B cell (primary cell): Measurements from ENCODE around the gene DNAAF5. TPM values are rescaled to one million over a fixed set of nuclear protein-coding genes. Genes with fewer than 3 reads are reported as not detected.

Experiments
- ATAC-seq: fragments of 200-7000 bp; cut with Tn5 transposase; one replicate; pipeline ENCODE4 v1.10.0; 2021; ENCODE audit warnings: low read depth, mild to moderate bottlenecking, moderate number of reproducible peaks, moderate library complexity
- CTCF ChIA-PET: fragments of 350-600 bp; sonication (Branson Sonifier 250); formaldehyde crosslinking; loops from one replicate; lab custom pipeline; 2021; ENCODE audit warnings: antibody characterized with exemption, inconsistent platforms; lab: Charles Lee
- POLR2A ChIA-PET: fragments of 350-600 bp; sonication (Branson Sonifier 250); formaldehyde crosslinking; loops from one replicate; lab custom pipeline; 2021; ENCODE audit warnings: antibody characterized with exemption; lab: Charles Lee
- DNase-seq: peaks from one replicate; pipeline ENCODE4 v3.0.0; 2013
- H2AFZ ChIP-seq: 2 replicates; pipeline ENCODE4 v1.6.1; 2012; ENCODE audit warnings: mild to moderate bottlenecking, low read depth, low read length; ENCODE audit not compliant: insufficient read depth, poor library complexity, severe bottlenecking
- H3K27ac ChIP-seq, 2 donors: 1 replicate in 1 of 2; 2 replicates in 1 of 2; pipeline ENCODE4 v1.5.1; 2012 to 2013; ENCODE audit warnings: low read length in 2 of 2, mild to moderate bottlenecking in 2 of 2, moderate library complexity in 1 of 2
- H3K27me3 ChIP-seq, 4 experiments: fragments of 200-600 bp in 1 of 4; sonication (generic) in 1 of 4; replicated peaks in 1 of 4; 1 replicate in 2 of 4; 2 replicates in 2 of 4; pipeline versions ENCODE4 v1.6.1 to v1.7.0; 2013 to 2016; ENCODE audit warnings: low read length in 3 of 4, mild to moderate bottlenecking in 2 of 4, mixed read lengths in 1 of 4, moderate library complexity in 1 of 4; ENCODE audit not compliant: insufficient read depth in 4 of 4, control insufficient read depth in 3 of 4; ENCODE audit errors: control extremely low read depth in 1 of 4
- H3K36me3 ChIP-seq, 2 experiments: replicated peaks in 1 of 2; 1 replicate in 1 of 2; 2 replicates in 1 of 2; pipeline versions ENCODE4 v1.6.1 to v1.7.1; 2013; ENCODE audit warnings: low read length in 1 of 2; ENCODE audit not compliant: insufficient read depth in 2 of 2, control insufficient read depth in 1 of 2; ENCODE audit errors: control extremely low read depth in 1 of 2, extremely low read depth in 1 of 2
- H3K4me1 ChIP-seq, 2 donors: fragments of 200-600 bp in 1 of 2; sonication (generic) in 1 of 2; 1 replicate in 1 of 2; 2 replicates in 1 of 2; pipeline versions ENCODE4 v1.5.1 to v1.6.1; 2013 to 2017; ENCODE audit warnings: low read length in 2 of 2; ENCODE audit not compliant: control insufficient read depth in 2 of 2, insufficient read depth in 2 of 2
- H3K4me2 ChIP-seq: replicated peaks from 2 replicates; pipeline ENCODE3; 2012; ENCODE audit warnings: mild to moderate bottlenecking, low read depth, low read length; ENCODE audit not compliant: poor library complexity, severe bottlenecking
- H3K4me3 ChIP-seq, 5 experiments: fragments of 200-600 bp in 1 of 5; sonication (generic) in 1 of 5; 1 replicate in 3 of 5; 2 replicates in 2 of 5; pipeline versions ENCODE4 v1.5.1 to v1.7.0; 2011 to 2016; ENCODE audit warnings: low read length in 4 of 5, mild to moderate bottlenecking in 4 of 5, low read depth in 2 of 5, control low read depth in 1 of 5, moderate library complexity in 1 of 5; ENCODE audit not compliant: insufficient read depth in 1 of 5; ENCODE audit errors: control extremely low read depth in 1 of 5, extremely low read depth in 1 of 5
- H3K79me2 ChIP-seq: fragments of 200-600 bp; sonication (generic); one replicate; pipeline ENCODE4 v1.6.0; 2016; ENCODE audit warnings: low read length; ENCODE audit not compliant: control insufficient read depth, insufficient read depth
- H3K9ac ChIP-seq: fragments of 200-600 bp; sonication (generic); 2 replicates; pipeline ENCODE4 v1.6.1; 2017; ENCODE audit warnings: mild to moderate bottlenecking, low read length, moderate library complexity
- H3K9me3 ChIP-seq, 3 donors: one replicate each; pipeline versions ENCODE4 v1.6.1 to v1.7.1; 2013; ENCODE audit warnings: low read length in 2 of 3; ENCODE audit not compliant: control insufficient read depth in 2 of 3, insufficient read depth in 1 of 3; ENCODE audit errors: control extremely low read depth in 1 of 3
- H4K20me1 ChIP-seq: 2 replicates; pipeline ENCODE4 v1.6.0; 2012; ENCODE audit warnings: mild to moderate bottlenecking, low read length; ENCODE audit not compliant: insufficient read depth, control insufficient read depth, poor library complexity, severe bottlenecking
- H3K27ac Mint-ChIP-seq: one replicate; pipeline ENCODE4 v1.8.0; 2021; ENCODE audit warnings: mixed read lengths
- H3K27me3 Mint-ChIP-seq: one replicate; pipeline ENCODE4 v1.8.0; 2021; ENCODE audit warnings: mixed read lengths
- H3K4me1 Mint-ChIP-seq: one replicate; pipeline ENCODE4 v1.8.0; 2021; ENCODE audit warnings: mixed read lengths
- H3K4me3 Mint-ChIP-seq: one replicate; pipeline ENCODE4 v1.8.0; 2021; ENCODE audit warnings: mixed read lengths
- H3K9me3 Mint-ChIP-seq: one replicate; pipeline ENCODE4 v1.8.0; 2022; ENCODE audit warnings: mixed read lengths; ENCODE audit not compliant: insufficient read depth
- CTCF ChIP-seq: fragments of 200-600 bp; IDR thresholded peaks from one replicate; pipeline ENCODE4 v1.8.0; 2022; ENCODE audit warnings: antibody characterized with exemption, mild to moderate bottlenecking
- EZH2 ChIP-seq: IDR thresholded peaks from 2 replicates; pipeline ENCODE4 v1.6.1; 2012; ENCODE audit warnings: borderline replicate concordance, low read depth, mild to moderate bottlenecking, moderate library complexity, low read length; ENCODE audit not compliant: insufficient read depth, poor library complexity, severe bottlenecking
- WGBS: methylation state at CpG from one replicate; pipeline ENCODE4 v1.1.5; 2013; ENCODE audit warnings: missing lambda C conversion rate; ENCODE audit not compliant: insufficient coverage; 5-methylcytosine and 5-hydroxymethylcytosine counted together
- intact Hi-C: fragments of 100-400 bp; cut with micrococcal nuclease; formaldehyde crosslinking; loops from one replicate; pipeline ENCODE4 v1.10.0; 2022
- polyA plus RNA-seq: library from polyadenylated mRNA; depleted of rRNA; stranded (reverse); fragments of >200 nt; gene quantifications from 2 replicates; pipeline ENCODE4 v1.2.3, GENCODE V29; 2012
- total RNA-seq, 2 donors: library from RNA; stranded (reverse); fragments of 120-200 nt in 1 of 2; gene quantifications; 1 replicate in 1 of 2; 2 replicates in 1 of 2; pipeline versions ENCODE4 v1.2.3 to v1.2.4, GENCODE V29; 2013 to 2022

Gene DNAAF5
- total and polyA plus RNA-seq, 2 donors (not counting 1 experiment from before 2014, with no cell fraction given), result 18.0 to 21.4 TPM

GRCh38 chr7:748446-748845, 21.9 kb downstream of the DNAAF5 start:
- H3K4me1 Mint-ChIP-seq, result no peaks in the 10 kb centered on the region
- H3K4me3 Mint-ChIP-seq, result no peak overlapping the region
- H3K4me3 ChIP-seq, result no peak overlapping the region
- over 99% methylated on average over 15 of the region's 15 CpGs for WGBS
- H3K27me3 Mint-ChIP-seq, result no peaks in the 10 kb centered on the region
- H3K79me2 ChIP-seq, result peaks cover 3% of the 10 kb centered on the region
- no peak overlapping the region for H3K9ac ChIP-seq
- ChIA-PET CTCF (no interaction called here), POLR2A (no interaction called here)
- no peaks in the 10 kb centered on the region for H3K9me3 Mint-ChIP-seq
- intact Hi-C loops, result no loop called here
- H3K9me3 ChIP-seq, result peaks cover 0 to 8% (median 0%) of the 10 kb centered on the region in 3 donors
- H3K27ac ChIP-seq, result no peak overlapping the region
- H3K36me3 ChIP-seq, result peaks cover 0 to 8% of the 10 kb centered on the region in 2 experiments
- H2AFZ ChIP-seq, result no peak overlapping the region
- no peak for TF ChIP-seq EZH2
- TF ChIP-seq CTCF, result no peak
- DNase-seq (no peak), ATAC-seq (no peak)
- no peaks in the 10 kb centered on the region for H4K20me1 ChIP-seq
- no peaks in the 10 kb centered on the region for H3K4me1 ChIP-seq
- H3K4me2 ChIP-seq, result no peak overlapping the region
- H3K27me3 ChIP-seq, result no peaks in the 10 kb centered on the region
- no peak overlapping the region for H3K27ac Mint-ChIP-seq

- over 99% methylated on average over 11 of the region's 14 CpGs for WGBS
- Histone ChIP-seq H3K4me1 (no peaks in the 10 kb centered on the region), H3K4me3 (no peak overlapping the region), H3K4me2 (no peak overlapping the region), H2AFZ (no peak overlapping the region), H3K9me3 (peaks cover 0 to 8% (median 0%) of the 10 kb centered on the region in 3 donors), H3K79me2 (peaks cover 3% of the 10 kb centered on the region), H3K36me3 (peaks cover 0 to 8% of the 10 kb centered on the region in 2 experiments), H3K9ac (no peak overlapping the region), H4K20me1 (no peaks in the 10 kb centered on the region), H3K27ac (no peak overlapping the region), H3K27me3 (no peaks in the 10 kb centered on the region)
- POLR2A ChIA-PET, result no interaction called here
- intact Hi-C loops, result no loop called here
- H3K4me1 Mint-ChIP-seq, result no peaks in the 10 kb centered on the region
- no peaks in the 10 kb centered on the region for H3K27me3 Mint-ChIP-seq
- TF ChIP-seq CTCF, result no peak
- no peak for TF ChIP-seq EZH2
- ATAC-seq, result no peak
- no peak overlapping the region for H3K27ac Mint-ChIP-seq
- no peak overlapping the region for H3K4me3 Mint-ChIP-seq
- CTCF ChIA-PET, result no interaction called here
- DNase-seq, result no peak
- H3K9me3 Mint-ChIP-seq, result no peaks in the 10 kb centered on the region
Measured at GRCh38 chr7:749140-749551, 22.6 kb downstream of the DNAAF5 start.
